Measurements from ENCODE around the gene PRKG1.

GRCh38 chr10:51270936-51271530 lies 196.7 kb downstream of the PRKG1 start:
- TF ChIP-seq CTCF (IDR thresholded peaks at IDR 0.05) = no peak
- TF ChIP-seq POLR2A (IDR thresholded peaks at IDR 0.05) = no peak
